ENCODE measurements around the gene CD7.
"Not testable (repeated sequence)": the region's sequence is repeated elsewhere in the genome, so short reads cannot be mapped to it uniquely, and the experiment has no call there.

The CD7 gene

GRCh38 chr17:82317394-82318168 is at the start of gene CD7:
Gene CD7 (minus strand): TSS chr17:82317608. CDS start chr17:82317495, 113 bp downstream.
- no peak for DNase-seq

GRCh38 chr17:82366749-82367148 is 49.3 kb upstream of the CD7 start:
- no peak for DNase-seq

GRCh38 chr17:82365606-82366295 is 48.3 kb upstream of the CD7 start:
- no peak for DNase-seq

- DNase-seq, result no peak
These were observed 44.7 kb upstream of the CD7 start for GRCh38 chr17:82361885-82362633.

- DNase-seq, result not testable (repeated sequence)
These were observed 42.2 kb upstream of the CD7 start for GRCh38 chr17:82359451-82360074.

GRCh38 chr17:82358465-82359350 is 41.3 kb upstream of the CD7 start, which contains the start of gene TEX19:
Gene TEX19 (plus strand): TSS chr17:82359247. CDS start chr17:82362151, 2,904 bp downstream.
- DNase-seq, result no peak

- DNase-seq, result no peak
These were observed 40.0 kb upstream of the CD7 start for GRCh38 chr17:82357394-82357793.

GRCh38 chr17:82356845-82357355 is 39.5 kb upstream of the CD7 start:
- DNase-seq, result no peak

GRCh38 chr17:82355770-82356427 is 38.5 kb upstream of the CD7 start:
- no peak for DNase-seq

- no peak for DNase-seq
These were observed 37.4 kb upstream of the CD7 start for GRCh38 chr17:82354804-82355308.

- no peak for DNase-seq
These were observed 36.1 kb upstream of the CD7 start for GRCh38 chr17:82353484-82353883.

- peak; percentile 62 for DNase-seq
These were observed 34.5 kb upstream of the CD7 start for GRCh38 chr17:82351713-82352488.

GRCh38 chr17:82351254-82351712 is 33.9 kb upstream of the CD7 start:
- DNase-seq, result no peak

- DNase-seq, result no peak
These were observed 33.0 kb upstream of the CD7 start for GRCh38 chr17:82350182-82351030.

- DNase-seq, result no peak
These were observed 31.9 kb upstream of the CD7 start for GRCh38 chr17:82349287-82349701.

- DNase-seq, result no peak
These were observed 31.5 kb upstream of the CD7 start for GRCh38 chr17:82348866-82349265.

- DNase-seq, result no peak
These were observed 31.0 kb upstream of the CD7 start for GRCh38 chr17:82348434-82348833.

- DNase-seq, result not testable (repeated sequence)
These were observed 30.6 kb upstream of the CD7 start for GRCh38 chr17:82347994-82348393.

All from DMS 273 treated with DMSO at 0.1 percent for 48 hours (cell line).